Activated CD4-positive, alpha-beta T cell treated with anti-CD3 and anti-CD28 coated beads for 48 hours (primary cell): ENCODE measurements around the gene VDAC2.

Experiments used
- DNase-seq: peaks from one replicate; pipeline ENCODE4 v3.0.0-alpha.2; 2020

Gene VDAC2

DNA sequence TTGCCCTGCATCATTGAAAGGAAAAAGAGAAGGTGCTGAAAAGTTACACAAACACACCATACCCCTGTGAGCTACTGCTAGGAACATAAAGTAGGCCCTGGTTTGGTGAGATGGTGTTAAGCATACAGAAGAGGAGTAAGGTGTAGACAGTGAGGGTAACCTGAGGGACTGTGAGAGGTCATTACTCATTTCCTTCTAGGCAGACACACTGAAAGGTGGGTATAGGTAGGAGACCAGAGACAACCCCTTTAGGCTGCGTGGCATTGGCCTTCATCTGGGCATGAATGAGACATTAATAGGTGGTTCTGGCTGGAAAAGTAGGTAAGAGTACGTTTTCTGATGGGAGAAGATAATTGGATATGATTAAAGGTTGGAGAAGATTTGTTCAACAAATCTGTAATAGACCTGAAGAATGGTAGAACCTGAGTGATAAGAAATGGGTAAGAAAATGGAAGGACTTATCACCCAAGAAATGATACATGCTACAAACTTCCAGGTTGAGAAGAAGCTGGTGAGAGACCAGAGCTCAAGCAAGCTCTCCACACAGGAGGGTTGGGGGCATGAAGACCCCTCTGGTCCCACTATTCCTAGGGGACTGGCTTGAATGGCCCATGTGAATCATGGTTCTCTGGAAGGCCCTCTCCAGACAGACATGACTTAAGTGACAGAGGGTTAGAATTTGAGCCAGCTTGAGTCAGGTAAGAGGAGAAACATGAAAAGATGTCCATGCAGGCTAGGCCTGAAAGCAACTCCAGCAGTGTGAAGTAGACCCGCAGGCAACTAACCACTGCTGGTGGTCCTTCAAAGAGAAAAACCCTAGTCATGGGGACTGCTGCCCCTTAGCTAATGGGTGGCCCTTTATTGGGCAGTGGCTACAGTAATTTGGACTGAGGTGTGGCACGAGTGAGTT is 21.3 kb downstream of the VDAC2 start:
- DNase-seq: no peak

DNA sequence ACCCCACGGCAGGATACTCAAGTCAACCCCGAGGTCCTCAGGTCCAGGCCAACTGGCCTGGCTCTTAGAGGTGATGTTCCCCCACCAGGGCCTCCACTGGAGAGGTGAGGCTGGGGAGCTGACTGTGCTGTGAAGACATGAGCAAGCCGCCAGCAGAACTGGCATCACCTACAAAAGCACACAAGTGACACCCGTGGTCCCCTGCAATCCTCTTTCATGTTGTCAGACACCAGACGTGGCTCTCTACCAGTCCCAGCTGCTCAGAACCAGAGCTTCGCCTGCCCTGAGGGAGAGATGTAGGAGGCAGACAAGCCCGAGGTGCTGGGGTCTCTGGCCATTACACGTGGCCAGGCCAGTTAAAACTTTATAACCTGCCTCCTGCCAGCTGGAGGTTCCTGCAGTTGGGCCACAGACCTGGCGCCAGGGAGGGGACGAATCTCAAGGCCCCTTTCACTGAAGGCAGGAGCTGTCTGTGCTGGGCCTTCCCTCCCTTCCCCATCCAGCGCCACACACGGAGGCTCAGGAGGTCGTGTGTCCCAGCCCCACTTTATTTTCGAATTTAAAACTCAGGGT is 22.9 kb downstream of the VDAC2 start:
- DNase-seq: peak; percentile 24

DNA sequence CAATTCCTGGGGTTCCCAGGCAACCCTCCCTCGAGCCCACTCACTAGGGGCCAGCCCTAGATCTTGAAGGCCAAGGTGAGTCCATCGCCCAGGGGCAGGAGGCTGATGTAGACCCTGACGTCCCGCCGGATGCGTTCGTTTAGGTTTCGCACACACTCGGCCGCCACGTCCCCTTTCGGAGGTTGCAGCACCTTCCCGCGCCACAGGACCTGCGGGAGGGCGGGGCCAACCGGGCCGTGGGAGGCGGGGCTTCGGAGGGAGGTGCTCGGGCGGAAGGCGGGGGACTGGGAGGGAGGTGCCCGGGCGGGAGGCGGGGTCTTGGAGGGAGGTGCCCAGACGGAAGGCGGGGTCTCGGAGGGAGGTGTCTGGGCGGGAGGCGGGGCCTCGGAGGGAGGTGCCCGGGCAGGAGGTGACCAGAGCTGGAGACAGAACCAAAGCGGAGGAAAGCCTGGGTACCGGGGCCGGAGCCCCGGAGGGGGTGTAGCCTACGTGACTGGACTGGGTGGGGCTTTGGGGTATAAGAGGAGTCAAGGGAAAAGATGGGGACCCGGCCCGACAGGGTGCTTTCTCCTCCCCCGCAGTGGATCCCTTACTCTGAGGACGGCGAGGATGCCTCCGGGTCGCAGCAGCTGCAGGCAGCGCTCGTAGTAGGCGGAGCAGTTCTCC is 23.6 kb downstream of the VDAC2 start:
- peak; percentile 99 for DNase-seq

DNA sequence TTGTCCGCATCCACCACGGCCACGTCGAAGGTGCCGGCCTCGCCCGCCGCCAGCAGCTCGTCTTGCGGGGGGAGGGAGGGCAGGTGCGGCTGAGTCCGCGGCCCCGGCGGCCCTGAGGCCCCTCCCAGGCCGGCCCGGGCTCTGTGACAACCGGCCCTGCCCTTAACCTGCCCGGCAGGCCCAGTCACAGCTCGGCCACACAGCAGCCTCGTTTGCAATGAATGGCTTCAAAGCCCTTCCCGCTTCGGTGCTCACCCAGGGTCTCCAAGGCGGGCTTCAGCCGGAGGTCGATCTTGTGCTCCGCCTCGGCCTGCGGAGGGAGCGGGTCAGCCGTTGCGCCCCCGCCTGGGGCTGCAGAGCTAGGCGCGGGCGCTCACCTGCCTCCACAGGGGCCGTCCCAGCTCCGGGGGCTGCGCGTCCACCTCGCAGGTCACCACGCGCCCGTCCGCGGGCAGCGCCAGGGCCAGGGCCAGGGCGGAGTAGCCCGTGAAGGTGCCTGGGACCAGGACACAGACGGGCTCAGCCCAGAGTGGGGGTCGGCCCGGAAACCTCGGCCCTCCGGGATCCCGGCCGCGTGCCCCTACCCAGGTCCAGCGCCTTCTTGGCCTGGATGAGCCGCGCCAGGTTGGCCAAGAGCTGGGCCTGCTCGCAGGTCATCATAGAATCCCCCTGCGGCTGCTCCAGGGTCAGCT is 24.2 kb downstream of the VDAC2 start:
- DNase-seq: no peak

DNA sequence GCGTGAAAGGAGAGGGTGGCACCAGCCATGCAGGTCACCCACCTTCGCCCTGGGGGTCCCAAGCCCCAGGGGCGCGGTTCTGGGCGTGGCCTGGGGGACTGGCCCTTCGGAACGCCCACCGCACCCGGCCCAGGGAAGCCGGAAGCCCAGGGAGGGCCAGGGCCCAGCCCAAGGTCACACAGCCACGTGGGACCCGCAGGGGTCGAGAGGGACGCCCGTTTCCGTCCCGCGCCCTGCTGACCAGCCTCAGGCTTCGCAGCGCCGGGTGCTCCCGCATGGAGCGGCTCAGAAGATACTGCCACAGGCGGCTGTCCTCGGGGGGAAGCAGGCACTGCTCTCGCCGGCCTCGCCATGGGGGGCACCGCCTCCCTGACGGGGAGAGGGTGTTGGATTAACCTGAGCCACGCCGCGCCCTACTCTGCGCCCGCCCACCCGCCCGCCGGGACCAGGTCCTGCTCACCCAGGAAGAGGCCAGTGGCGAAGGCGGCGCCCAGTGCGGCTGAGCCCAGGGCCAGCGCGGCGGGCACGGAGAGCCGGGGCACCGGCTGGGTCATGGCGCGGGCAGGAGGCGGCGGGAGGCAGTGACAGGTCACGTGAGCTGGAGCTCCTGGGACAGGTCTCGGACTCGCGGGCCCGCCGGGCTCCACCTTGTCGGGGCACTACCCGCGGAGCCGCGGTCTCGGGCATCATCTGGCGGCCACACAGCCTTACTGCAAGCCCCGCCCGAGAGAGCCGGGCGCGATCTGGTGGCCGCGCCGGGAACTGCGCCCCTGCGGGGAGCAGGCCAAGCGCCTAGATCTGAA is 25.0 kb downstream of the VDAC2 start, which contains the start of gene COMTD1:
TSS of gene COMTD1 (minus strand) at position 583 of the 803 bp plus-strand sequence. CDS start at position 554, 29 bp downstream.
- DNase-seq: peak; percentile 97

DNA sequence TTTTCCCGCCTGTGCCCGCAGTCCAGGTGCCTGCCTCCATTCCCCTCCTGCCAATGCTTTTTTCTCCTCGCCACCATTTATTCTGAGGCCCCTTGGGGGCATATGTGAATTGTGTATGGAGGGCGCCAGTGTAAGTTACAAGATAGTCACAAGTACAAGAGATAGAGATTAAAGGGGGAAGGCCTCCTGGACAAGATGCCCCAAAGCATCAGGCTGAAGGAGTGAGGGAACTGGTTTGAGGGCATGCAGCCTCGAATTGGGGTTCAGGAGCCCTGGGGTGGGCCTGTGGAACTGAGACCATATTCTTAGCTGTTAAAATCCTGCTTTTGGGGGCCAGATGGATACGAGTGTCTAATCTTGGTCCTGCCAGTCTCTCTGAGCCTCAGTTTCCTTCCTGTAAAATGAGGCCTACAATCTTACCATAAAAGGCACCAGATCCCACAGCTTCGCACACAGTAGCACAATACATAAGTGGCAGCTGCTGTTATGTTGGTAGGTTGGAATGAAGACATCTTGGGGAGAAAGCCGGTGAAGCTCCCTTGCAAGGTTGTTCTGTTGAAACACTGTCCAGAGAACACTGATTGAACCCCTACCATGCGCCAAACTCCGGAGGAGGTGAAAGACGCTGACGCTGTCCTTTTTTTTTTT is 25.7 kb downstream of the VDAC2 start:
- DNase-seq: no peak

DNA sequence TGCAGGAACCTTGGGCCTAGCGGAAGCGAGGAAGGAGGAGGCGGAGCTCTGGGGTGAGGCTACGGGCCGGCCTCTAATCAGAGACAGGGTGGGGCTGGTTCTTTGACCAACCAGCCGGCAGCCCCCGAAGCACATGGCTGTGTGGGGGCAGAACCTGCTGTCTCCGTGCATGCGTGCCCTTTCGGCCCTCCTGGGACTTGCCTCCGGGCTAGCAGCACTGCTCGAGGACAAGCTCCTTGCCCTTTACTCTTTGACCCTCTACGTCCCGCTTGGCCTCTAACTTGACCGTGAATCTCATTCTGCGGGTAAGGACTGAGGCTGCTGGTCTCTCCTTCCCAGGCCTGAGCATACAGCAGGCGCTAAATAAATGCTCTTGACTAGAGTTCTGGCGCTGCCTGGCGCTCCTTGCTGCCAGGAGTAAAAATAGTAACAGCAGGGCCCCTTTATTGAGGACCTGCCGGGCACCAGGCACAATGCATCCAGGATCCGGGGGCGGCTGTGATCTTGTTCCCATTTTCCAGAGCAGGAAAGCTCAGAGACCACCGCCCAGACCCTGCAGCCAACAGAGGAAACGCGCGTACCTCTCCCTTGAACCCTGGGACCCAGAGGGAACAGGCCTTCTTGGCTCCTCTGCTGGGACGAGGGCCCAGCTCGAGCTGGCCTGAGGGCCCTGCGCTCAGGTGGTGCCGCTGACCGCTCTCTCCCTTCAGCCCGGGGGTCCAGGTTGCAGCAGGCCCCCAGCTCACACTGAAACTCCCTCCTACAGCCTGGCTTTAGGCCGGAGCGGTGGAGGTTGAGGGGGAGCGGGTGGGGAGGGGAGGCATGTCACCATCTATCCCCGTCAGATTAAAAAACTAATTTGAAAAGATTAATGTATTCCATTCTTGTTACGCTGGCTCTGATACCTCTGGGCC is 27.8 kb downstream of the VDAC2 start:
- no peak for DNase-seq

DNA sequence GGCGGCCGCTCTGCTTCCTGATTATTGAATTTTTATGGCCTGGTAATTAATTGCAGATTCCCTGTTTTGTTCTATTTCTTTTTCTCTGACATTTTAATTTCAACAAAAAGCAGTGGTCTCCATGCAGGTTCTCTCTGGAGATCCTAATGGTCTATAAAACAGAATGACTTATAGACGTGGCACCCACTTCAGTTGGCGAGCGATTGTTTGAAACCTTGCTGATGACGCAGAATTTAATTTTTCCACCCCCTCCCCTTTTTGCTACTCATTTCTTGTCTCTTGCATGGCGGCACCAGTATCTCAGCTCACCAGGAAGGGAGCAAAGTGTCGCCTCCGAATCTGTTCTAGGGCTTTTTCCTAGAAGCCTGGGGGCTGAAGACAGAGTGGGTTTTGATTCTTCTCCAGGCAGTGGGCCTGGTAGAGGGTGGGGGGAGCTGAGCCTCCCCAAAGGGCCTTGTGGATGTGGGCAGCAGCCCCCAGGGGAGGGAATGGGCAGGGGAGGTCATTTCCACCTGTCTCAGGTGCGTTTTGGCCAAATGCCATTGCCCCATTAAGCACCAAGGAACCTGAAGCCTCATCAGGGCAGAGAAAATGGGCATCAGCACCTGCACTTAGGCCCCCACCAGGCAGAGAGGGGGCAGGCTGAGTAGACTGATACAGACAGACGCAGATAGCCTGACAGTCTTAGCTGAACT is 28.6 kb downstream of the VDAC2 start:
- no peak for DNase-seq

DNA sequence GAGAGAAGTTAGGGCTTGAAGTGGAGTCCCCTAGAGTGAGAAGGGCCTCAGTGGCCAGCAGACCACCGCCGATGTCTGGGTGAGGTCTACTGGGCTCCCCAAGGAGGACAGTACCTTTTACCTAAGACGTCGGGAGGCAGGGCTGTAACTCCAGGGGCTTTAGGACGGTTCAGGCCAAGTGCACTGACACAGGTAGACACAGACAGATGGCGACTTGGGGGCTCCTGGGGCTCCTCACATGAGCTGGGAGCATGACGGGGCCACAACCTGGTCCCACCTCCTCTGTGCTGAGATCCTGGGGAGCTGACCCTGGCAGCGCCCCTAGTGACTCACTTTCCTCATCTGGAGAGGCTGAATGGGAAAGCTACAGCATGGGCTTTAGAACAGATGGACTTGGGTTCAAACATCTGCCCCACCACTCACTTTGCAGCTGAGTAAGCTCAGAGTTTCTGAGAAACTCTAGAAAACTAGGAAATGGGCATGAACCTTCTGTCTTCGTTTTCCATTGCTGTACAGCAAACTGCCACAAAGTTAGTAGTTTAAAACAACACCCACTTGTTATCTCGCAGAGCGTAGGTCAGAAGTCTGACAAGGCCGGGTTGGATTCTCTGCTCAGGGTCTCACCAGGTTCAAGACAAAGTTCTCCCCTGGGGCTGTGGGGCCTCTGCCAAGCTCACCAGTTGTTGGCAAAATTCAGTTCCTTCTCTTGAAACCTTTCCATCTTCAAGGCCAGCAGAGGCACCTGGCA is 29.9 kb downstream of the VDAC2 start:
- no peak for DNase-seq

DNA sequence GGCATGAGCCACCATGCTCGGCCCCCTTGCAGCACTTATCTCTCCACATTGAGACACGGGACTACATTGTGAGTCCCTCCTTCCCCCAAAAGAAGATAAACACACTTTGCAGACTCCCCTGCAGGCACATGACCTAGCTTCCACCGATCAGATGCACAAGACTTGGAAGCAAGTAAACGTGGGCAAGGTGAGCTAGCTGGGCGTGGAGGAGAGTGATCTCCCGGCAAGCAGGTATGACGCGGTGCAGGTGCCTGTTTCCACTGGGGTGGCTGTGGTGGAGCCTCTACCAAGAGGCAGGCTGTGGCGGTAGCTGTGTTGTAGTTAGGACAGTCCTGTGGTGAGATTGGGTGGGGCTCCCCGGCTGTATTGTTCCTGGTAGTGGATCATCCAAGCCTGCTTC is 32.8 kb downstream of the VDAC2 start:
- DNase-seq: no peak

DNA sequence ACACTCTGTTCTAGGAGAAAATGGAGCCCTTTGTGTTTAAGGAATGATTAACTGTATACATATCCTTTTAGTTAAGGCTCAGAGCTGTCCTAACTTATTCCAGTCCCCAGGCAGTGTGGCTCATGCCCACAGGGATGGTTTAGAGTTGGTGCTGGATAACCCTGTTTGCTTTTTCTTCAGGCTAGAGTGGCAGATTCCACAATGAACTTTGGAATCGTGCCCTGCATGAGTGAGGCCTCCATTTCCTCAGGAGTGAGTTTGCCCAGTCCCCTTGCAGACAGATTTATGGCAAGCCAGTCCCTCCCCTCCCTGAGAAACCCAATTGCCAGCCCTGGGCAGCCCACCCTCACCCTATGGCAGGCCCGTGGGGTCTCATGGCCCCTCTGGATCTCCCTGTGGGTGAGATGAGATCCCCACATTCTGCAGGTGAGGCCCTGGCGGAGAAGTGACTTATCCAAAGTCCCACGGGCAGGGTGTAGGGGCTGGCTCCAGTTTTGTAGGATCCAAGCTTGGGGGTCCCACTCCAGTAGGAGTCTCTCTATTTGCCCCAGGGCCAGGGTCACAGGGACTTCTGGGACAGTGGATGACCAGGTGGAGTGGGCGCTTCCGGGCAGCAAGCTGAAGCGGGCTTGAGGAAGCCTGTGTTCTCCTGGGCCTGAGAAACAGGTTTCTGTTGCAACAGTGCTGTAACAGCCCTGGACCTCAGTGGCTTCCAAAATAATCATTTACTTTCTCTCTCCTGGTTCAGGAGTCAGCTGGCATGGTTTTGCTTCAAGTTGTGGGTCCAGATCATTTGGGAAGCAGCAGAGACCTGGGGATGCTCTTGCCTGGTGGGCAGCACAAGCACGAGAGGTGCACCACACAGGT is 34.1 kb downstream of the VDAC2 start:
- DNase-seq: no peak

DNA sequence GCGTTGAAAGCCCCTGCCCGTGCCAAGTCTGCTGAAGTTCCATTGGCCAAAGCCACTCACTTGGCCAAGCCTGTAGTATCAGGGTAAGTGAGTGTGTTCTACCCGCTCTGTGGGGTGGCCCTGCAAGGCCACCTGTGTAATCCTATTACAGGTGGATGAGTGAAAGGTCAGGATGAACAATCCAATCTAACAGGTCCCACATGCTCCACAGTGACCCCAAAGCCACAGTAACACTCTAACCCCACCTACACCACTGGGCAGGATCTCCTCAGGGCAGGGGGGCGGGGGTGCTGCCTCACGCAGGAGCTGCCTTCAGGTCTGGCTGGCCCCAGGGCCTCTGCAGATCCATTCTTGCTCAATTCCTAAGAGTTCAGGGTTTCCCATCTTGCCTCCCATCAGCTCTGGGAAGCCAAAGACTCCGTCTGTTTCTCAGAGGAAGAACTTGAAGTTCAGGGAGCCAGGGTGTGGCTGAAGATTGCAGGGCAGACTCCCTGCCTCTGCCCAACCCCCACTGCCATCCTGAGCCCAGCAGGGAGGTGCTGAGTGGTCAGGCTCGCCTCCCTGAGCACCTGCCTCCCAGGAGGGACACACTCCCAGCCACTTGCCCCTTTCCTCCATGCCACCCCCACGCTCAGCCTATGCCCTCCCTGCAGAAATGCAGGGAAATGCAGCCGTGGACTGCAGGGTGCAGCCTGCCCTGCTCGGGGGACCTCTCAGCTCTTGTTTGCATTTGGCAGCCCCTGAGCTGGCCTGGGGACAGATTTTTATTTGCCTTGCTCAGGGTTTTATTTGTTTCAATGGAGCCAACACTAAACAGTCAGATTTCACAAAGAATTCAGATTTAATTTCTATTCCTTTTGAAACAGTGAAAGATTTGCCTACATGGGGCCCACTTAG is 35.0 kb downstream of the VDAC2 start:
- DNase-seq: no peak

DNA sequence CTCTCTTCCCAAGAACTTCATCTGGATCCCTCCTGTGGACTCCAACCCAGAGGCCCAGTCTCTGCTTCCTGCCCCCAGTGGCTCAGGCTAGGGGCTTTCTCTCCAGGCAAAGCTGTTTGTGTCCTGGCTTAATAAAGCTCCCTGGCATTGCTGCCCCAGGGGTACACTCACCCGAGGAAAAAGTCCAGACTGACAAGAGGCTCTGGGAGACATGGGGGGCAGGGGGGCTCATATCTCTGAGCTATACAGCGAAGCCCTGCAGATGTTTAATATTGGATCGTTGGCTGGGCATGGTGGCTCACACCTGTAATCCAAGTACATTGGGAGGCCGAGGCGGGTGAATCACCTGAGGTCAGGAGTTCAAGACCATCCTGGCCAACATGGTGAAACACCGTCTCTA is 35.9 kb downstream of the VDAC2 start:
- no peak for DNase-seq

DNA sequence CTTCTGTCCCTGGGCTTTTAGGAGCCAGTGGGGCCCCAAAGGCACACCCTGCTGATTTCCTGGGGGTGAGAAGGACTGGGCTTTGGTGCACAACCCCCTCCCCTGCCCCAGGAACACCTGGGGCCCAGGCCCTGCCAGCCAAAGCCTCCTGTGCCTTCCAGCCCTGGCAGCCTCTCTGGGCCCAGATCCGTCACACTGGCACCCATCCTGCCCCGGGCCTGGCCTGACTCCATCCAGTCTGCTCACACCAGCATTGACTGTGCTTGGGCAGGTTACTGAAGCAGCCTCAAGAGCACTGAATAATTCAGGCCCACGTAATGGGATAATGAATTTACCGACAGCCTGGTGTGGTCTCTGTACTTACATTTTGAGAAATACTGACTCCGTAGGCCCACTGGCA is 37.2 kb downstream of the VDAC2 start:
- DNase-seq: no peak

DNA sequence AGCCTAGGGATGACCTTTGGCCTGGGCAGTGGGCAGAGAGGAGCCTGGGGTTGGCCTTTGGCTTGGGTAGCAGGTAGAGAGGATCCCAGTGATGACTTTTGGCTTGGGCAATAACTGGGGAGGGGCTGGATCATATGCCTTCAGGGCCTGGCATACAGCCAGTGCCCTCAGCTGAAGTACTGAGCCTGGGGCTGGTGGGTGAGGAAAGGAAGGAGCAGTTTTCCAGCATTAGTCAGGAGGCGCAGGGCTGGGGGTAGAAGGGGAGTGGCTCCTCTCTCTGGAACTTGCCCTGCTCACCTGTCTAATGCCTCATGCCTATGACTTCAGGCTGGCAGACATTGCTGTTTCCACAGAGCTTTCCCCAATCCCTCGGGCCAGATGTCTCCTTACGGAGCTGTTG is 40.3 kb downstream of the VDAC2 start:
- DNase-seq: no peak

DNA sequence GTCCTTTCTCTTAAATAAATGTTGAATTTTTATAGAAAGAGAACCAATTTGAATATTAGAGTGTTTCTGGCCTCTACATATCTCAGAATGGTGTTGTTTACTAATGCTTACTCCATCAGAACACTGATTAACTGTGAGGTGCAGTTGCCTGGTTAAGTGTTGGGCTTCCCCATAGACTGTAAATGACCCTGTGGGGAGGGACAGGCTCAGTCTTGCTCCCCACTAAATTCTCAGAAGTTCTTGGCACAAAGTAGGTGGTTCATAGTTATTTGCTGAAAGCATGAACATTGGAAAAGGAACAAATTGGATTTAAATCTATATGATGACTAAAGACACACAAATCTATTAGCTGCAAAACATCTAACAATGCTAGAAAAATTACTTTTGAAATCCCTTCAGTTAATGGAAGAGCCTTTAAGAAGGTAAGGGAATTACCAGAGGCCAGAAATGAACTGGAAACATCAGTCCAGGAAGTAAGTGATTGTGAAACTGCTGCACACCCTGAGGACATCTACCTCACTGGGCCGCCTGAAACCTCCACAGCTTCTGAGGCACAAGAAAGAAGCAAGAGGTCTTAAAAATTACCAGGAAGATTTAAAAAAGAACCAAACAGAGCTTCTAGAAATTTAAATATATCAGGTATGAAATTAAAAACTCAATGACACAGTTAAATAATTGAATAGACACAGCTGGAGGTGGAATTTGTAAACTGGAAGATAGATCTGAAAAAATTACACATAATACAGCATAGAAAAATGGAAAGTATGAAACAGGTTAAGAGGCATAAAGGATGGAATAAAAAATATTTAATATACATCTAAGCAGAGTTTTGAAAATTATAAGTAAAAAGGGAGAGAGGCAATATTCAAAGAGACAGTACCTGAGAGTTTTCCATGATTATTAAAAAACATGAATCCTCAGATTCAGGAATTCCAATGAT is 43.0 kb downstream of the VDAC2 start:
- no peak for DNase-seq
